Measurements from ENCODE around the gene PGD. TPM values are rescaled to one million over a fixed set of nuclear protein-coding genes. Genes with fewer than 3 reads are reported as not detected.
"Not testable (repeated sequence)": the region's sequence is repeated elsewhere in the genome, so short reads cannot be mapped to it uniquely, and the experiment has no call there.

PGD gene
- total RNA-seq, 1 experiment from 2014 or later, result 30.2 TPM

DNA sequence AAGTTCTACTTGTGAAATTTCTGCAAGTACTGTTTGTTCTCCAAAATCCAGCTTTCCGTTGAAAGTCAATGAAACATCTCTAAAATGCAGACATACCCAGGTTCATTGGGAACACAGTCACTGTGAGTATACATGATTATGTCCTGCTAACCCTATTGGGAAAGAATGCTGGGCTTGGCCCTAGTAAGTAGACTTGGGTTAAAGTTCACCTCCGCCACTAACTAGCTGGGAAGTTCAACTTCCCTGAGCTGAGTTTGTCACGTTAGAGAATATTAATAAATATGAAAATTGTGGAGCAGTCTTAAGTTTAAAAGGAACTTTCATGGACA, 10.5 kb upstream of the PGD start:
- in situ Hi-C loops (cut with HindIII; ENCODE audit: low pct_unique_long_range_greater_than_20kb, low sequenced_read_pairs), result no loop called here
- no peak for DNase-seq (ENCODE audit: low read depth, low spot score)

DNA sequence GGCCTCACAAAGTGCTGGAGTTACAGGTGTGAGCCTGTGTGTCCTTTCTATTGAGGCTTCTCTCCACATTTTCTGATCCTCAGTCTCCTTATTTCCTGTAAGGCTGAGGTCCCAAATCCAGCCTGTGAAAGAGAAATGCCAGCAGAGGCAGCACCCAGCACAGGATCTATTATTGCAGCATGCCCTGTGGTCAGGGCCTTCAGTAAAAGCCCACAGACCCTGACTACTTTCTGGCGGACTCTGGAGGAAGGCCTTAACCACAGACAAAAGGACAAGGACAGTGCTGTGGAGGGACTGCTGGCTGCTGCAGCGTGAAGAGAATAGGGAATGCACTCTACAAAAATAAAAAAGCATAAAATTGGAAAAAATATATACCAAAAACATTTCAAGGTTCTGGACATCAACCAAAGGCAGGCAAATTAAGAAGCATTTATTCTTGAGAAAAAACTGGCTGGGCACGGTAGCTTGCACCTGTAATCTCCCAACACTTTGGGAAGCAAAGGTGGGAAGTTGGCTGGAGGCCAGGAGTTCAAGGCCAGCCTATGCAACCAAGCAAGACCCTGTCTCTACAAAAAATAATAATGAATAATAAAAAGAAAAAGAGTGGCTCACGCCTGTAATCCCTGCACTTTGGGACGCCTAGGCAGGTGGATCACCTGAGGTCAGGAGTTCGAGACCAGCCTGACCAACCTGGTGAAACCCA, 9.4 kb upstream of the PGD start:
- in situ Hi-C loops (cut with HindIII; ENCODE audit: low pct_unique_long_range_greater_than_20kb, low sequenced_read_pairs), result no loop called here
- no peak for DNase-seq (ENCODE audit: low read depth, low spot score)

DNA sequence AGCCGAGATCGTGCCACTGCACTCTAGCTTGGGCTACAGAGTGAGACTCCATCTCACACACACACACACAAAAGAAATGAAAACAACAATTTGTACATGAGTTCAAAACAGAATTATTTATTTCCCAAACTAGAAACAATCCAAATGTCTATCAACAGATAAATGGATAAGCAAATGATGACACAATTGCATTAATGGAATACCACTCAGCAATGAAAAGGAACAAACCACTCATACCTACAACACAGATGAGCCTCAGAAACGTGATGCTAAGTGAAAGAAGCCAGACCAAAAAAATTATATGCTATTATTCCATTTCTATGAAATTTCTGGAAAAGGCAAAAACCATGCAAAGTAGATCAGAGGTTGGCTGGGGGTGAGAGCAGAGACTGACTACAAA, 2.0 kb upstream of the PGD start:
- in situ Hi-C loops (cut with HindIII; ENCODE audit: low pct_unique_long_range_greater_than_20kb, low sequenced_read_pairs), result no loop called here
- DNase-seq (ENCODE audit: low read depth, low spot score), result no peak

DNA sequence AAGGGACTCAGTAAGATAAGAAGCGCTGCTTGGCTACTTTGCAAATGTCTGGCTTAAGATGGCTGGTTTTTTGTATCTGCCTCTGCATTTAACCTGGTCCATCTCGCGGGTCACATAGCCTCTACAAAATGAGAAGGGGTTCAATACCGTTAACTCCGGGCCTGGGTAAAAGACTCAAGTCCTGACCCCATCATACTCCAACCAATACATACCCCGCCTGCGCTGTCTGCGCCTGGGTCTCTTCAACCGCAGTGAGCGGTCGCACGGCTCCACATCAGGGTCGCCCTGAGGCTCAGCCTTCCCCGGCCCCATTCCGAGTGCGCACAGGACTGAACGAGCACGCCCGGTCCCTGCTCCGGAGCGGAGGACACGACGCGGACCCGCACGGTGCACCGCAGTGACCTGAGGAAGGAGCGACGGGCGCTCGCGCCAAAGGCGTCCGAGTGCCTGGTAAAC, 558 bp upstream of the PGD start:
- in situ Hi-C loops (cut with HindIII; ENCODE audit: low pct_unique_long_range_greater_than_20kb, low sequenced_read_pairs), result no loop called here
- no peak for DNase-seq (ENCODE audit: low read depth, low spot score)

DNA sequence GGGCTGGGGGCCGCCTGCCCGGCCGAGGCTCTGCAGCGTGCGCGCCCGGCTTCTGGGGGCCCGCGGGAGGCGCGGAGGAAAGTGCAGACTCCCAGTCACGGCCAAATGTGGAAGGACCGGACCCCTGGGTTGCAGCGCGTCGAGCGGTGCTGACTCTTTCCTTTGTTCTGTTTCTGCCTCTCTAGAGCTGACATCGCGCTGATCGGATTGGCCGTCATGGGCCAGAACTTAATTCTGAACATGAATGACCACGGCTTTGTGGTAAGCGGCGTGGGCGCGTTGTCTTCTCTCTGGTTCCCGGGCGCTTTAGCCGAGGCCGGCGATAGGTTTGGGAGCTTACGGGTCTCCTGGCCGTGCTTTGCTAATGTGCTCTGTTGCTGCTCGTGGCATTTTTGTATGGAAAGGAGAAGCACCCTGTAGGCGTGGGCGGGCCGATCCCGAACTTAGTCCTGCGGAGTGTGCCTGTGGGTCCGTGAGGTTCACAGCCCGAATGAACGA, 629 bp downstream of the PGD start:
- DNase-seq (ENCODE audit: low read depth, low spot score), result peak; percentile 10
- in situ Hi-C loops (cut with HindIII; ENCODE audit: low pct_unique_long_range_greater_than_20kb, low sequenced_read_pairs), result no loop called here

DNA sequence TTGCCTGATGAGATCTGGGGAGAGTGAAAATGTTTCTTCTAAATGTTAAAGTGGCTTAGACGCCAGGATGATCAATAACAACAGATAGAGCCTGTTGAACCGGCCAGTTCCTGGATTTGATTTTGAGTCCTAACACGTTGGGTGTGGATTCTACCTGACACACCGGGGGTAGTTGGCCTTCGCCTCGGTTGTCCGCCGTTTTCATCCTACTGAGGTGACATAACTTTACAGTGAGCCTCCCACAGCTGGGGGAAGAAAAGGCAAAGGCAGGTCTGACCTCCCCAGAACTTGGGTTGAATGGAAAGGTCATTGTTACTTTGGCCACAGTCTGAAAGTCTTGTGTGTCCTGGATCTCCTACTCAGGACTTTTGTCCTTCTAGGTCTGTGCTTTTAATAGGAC, 1.1 kb downstream of the PGD start:
- in situ Hi-C loops (cut with HindIII; ENCODE audit: low pct_unique_long_range_greater_than_20kb, low sequenced_read_pairs), result no loop called here
- DNase-seq (ENCODE audit: low read depth, low spot score), result no peak

DNA sequence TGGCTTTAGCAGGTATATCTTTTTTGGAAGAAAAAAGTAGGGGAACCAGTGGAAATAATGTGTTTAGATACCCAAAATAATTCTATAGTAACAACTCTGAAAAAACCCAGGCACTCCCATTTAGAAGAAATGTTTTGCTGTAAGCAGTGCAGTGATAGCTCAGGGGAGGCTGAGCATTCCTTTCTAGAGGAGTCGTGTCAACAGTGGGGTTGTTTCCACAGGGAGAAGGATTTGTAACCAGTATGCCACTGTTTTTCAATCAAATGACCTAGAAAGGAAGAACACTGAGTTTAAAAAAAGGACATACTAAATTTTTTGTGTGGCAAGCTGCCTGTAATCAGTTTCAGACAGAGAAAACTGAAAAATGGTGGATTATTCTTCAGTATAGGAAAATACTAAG, 2.4 kb downstream of the PGD start:
- in situ Hi-C loops (cut with HindIII; ENCODE audit: low pct_unique_long_range_greater_than_20kb, low sequenced_read_pairs), result no loop called here
- no peak for DNase-seq (ENCODE audit: low read depth, low spot score)

DNA sequence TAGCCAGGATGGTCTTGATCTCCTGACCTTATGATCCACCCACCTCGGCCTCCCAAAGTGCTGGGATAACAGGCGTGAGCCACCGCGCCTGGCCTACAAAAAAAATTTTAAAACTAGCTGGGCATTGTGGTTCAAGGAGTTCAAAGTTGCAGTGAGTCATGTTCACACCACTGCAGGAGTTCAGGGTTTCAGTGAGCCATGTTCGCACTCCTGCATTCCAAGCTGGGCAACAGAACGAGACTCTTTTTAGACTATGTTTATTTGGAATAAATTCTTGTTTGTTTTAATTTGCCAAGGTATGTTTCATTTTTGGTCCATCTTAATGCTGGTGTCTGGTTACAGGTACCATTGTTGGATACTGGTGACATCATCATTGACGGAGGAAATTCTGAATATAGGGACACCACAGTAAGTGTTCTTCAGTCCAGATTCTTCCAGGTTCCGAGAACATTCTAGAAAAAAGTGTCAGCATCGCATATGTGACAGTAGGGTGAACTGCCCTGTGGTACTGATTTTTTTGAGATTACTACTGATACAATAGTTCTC, 3.9 kb downstream of the PGD start:
- no peak for DNase-seq (ENCODE audit: low read depth, low spot score)
- in situ Hi-C loops (cut with HindIII; ENCODE audit: low pct_unique_long_range_greater_than_20kb, low sequenced_read_pairs), result no loop called here

DNA sequence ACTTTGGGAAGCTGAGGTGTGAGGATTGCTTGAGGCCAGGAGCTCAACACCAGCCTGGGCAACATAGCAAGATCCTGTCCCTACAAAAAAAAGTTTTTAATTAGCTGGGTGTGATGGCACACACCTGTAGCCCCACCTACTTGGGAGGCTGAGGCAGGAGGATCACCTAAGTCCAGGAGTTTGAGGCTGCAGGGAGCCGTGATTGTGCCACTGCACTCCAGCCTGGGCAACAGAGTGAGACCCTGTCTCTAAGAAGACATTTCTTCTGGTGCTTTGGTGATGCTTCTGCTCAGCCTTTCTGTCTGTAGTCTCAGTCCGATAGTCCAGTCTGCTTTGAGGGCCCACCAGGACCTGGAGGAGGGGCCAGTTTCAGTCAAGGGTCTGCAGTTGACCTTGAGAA, 8.3 kb downstream of the PGD start:
- in situ Hi-C loops (cut with HindIII; ENCODE audit: low pct_unique_long_range_greater_than_20kb, low sequenced_read_pairs), result no loop called here
- DNase-seq (ENCODE audit: low read depth, low spot score), result no peak

DNA sequence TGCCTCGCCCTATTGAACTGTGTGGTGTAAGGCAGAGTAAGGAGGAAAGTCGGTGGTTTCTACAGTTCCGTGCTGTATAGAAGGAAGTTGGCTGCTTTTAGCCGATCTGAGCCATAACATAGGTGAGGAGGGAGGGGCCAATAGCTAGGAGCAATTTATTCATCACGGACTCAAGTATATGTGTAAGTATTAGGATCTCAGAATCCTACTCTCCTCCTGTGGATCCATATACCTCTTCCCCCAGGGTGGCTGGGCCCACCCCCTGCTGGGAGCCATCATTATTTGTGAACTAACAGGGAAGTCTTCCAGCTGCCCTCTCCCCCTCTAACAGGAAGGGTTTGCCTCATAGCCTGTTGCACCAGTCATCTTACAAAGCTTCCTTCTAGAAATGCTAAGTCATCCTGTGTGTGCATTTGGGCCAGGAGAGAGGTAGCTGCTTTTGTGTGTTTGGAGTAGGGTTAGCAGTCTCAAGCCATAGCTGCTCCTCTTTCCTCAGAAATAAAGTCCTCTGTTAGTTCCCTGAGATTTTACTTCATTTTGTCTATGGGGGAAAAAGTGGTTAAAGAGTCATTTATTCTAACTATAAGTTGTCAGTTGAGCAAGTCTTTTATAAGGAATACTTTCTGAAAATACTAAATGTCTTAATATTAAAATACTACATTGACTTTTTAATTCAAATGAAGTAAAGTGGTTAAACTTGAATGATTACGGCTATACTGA, 16.5 kb downstream of the PGD start:
- DNase-seq (ENCODE audit: low read depth, low spot score), result peak; percentile 50
- in situ Hi-C loops (cut with HindIII; ENCODE audit: low pct_unique_long_range_greater_than_20kb, low sequenced_read_pairs), result no loop called here

DNA sequence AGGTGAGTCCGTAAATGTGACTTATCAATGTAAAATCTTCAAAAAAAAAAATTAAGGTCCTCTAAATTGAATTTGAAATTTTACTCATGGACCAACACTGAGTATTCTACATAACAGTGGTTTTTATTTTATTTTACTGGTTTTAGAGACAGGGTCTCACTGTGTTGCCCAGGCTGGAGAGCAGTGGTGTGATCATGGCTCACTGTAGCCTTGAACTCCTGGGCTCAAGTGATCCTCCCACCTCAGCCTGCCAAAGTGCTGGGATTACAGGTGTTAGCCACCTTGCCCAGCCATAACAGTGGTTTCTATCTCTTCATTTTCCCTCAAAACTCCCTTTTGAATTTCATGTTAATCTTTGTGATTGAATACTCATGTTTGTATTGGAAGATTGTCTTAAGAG, 17.1 kb downstream of the PGD start:
- in situ Hi-C loops (cut with HindIII; ENCODE audit: low pct_unique_long_range_greater_than_20kb, low sequenced_read_pairs); DNase-seq (ENCODE audit: low read depth, low spot score): not testable (repeated sequence)

DNA sequence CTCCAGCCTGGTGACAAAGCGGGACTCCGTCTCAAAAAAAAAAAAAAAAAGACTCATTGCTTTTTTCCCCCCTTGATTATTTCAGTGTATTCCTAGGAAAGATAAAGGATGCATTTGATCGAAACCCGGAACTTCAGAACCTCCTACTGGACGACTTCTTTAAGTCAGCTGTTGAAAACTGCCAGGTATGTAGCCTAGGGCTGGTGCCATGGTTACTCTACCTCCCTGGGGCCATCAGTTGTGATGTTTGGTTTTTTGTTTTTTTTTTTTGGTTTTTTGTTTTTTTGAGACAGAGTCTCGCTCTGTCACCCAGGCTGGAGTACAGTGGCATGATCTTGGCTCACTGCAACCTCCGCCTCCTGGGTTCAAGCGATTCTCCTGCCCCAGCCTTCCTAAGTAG, 19.9 kb downstream of the PGD start:
- in situ Hi-C loops (cut with HindIII; ENCODE audit: low pct_unique_long_range_greater_than_20kb, low sequenced_read_pairs); DNase-seq (ENCODE audit: low read depth, low spot score): not testable (repeated sequence)

DNA sequence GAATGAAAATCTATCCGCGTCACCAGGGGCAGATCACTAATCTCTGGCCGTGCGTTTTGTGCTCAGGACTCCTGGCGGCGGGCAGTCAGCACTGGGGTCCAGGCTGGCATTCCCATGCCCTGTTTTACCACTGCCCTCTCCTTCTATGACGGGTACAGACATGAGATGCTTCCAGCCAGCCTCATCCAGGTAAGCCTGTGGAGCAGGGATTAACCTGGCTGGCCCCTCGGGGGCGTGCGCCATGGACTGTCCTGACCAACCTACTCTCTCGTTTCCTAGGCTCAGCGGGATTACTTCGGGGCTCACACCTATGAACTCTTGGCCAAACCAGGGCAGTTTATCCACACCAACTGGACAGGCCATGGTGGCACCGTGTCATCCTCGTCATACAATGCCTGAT, 20.5 kb downstream of the PGD start:
- DNase-seq (ENCODE audit: low read depth, low spot score), result no peak
- in situ Hi-C loops (cut with HindIII; ENCODE audit: low pct_unique_long_range_greater_than_20kb, low sequenced_read_pairs), result no loop called here

DNA sequence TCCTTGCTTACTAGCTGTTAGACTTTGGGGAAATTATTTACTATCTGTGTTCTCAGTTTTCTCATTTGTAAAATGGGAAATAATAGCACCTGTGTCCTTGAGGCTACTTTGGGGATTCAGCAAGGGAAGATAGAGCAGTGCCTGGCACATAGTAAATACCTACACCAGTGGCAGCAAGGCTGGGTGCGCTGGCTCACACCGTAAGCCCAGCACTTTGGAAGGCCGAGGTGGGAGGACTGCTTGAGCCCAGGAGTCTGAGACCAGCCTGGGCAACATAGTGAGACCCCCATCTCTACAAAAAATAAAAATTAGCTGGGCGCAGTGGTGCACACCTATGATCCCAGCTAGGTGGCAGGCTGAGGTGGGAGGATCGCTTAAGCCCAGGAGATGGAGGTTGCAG, 22.8 kb downstream of the PGD start:
- in situ Hi-C loops (cut with HindIII; ENCODE audit: low pct_unique_long_range_greater_than_20kb, low sequenced_read_pairs), result no loop called here
- no peak for DNase-seq (ENCODE audit: low read depth, low spot score)

DNA sequence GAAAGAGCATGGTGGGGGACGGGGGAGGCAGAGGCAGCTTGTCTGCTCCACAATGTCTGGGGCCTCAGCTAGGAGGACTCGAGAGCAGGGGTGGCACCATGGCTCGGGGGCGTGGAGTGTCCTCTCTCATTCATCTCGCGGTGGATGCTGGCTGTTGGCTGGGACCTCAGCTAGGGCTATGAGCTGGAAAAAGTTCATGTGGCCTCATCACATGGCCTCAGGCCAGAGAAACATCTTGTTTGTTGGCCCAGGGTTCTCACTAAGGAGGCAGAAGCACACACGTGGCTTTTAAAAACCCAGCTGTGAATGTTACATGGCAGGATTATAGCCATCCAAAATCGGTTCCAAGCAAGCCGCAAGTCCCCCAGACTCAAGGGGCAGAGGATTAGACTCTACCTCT, 25.2 kb downstream of the PGD start:
- DNase-seq (ENCODE audit: low read depth, low spot score), result peak; percentile 3
- in situ Hi-C loops (cut with HindIII; ENCODE audit: low pct_unique_long_range_greater_than_20kb, low sequenced_read_pairs), result no loop called here

DNA sequence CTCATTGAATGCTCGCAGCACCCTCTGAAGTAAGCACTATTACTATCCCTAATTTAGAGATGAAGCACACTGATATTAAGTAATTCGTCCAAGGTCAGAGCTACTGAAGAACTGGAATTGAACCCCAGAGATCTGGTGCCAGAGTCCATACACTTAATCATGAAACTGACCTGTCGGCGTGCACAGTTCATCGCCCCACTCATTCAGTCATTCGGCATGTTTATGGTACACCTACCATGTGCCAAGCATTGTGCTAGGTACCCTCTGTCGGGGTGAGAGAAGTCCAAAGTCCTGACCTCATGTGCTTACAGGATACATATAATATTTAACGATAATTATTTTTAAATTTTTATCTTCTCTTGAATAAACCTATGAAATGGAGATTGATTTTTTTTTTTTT, 25.8 kb downstream of the PGD start:
- no peak for DNase-seq (ENCODE audit: low read depth, low spot score)
- in situ Hi-C loops (cut with HindIII; ENCODE audit: low pct_unique_long_range_greater_than_20kb, low sequenced_read_pairs), result no loop called here

DNA sequence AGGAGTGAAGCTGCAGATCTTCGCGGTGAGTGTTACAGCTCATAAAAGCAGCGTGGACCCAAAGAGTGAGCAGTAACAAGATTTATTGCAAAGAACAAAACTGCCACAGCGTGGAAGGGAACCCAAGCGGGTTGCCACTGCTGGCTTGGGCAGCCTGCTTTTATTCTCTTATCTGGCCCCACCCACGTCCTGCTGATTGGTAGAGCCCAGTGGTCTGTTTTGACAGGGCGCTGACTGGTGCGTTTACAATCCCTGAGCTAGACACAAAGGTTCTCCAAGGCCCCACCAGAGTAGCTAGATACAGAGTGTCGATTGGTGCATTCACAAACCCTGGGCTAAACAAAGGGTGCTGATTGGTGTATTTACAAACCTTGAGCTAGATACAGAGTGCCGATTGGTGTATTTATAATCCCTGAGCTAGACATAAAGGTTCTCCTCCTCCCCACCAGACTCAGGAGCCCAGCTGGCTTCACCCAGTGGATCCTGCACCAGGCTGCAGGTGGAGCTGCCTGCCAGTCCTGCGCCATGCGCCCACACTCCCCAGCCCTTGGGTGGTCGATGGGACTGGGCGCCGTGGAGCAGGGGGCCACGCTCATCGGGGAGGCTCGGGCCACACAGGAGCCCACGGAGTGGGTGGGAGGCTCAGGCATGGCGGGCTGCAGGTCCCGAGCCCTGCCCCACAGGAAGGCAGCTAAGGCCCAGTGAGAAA, 27.1 kb downstream of the PGD start:
- DNase-seq (ENCODE audit: low read depth, low spot score); in situ Hi-C loops (cut with HindIII; ENCODE audit: low pct_unique_long_range_greater_than_20kb, low sequenced_read_pairs): not testable (repeated sequence)

DNA sequence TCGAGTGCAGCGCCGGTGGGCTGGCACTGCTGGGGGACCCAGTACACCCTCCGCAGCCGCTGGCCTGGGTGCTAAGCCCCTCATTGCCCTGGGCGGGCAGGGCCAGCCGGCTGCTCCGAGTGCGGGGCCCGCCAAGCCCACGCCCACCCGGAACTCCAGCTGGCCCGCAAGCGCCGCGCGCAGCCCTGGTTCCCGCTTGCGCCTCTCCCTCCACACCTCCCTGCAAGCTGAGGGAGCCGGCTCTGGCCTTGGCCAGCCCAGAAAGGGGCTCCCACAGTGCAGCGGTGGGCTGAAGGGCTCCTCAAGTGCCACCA, 27.6 kb downstream of the PGD start:
- DNase-seq (ENCODE audit: low read depth, low spot score); in situ Hi-C loops (cut with HindIII; ENCODE audit: low pct_unique_long_range_greater_than_20kb, low sequenced_read_pairs): not testable (repeated sequence)

DNA sequence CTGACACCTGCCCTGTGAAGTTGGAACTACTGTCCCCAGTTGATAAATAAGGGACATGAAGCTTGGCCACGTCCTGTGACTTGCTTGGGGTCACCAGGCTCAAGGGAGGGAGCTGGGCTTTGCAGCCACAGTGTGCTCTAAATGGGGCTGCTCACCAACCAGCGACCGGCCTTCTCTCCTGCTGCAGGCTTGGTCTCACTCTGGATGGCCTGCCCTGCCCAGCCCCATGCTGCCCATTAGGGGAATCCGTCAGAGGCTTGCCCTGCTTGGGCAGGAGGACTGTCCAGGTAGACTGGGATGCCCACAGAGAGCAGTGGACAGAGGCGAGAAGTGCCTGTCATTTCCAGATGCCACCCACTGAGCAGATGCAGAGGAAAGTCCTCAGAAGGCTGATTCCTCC, 30.1 kb downstream of the PGD start:
- in situ Hi-C loops (cut with HindIII; ENCODE audit: low pct_unique_long_range_greater_than_20kb, low sequenced_read_pairs), result no loop called here
- no peak for DNase-seq (ENCODE audit: low read depth, low spot score)

All from SK-MEL-5 (cell line).